HT1080 (cell line): Measurements from ENCODE around the gene PLSCR4. TPM values are rescaled to one million over a fixed set of nuclear protein-coding genes. Genes with fewer than 3 reads are reported as not detected.
A peak's percentile ranks its signal among the peaks of the same experiment; 100 is the strongest.
"Not testable (repeated sequence)": the region's sequence is repeated elsewhere in the genome, so short reads cannot be mapped to it uniquely, and the experiment has no call there.

ENCODE experiments used
- DNase-seq: peaks from one replicate; pipeline ENCODE4 v3.0.0-alpha.2; 2015; ENCODE audit warnings: low read depth
- total RNA-seq: library from RNA; depleted of rRNA; stranded (reverse); fragments of >200 nt; shearing (Covaris generic); gene quantifications from 2 replicates; pipeline ENCODE4 v1.2.3, GENCODE V29; 2014

PLSCR4 gene
- total RNA-seq, 1 experiment from 2014 or later = 2.6 TPM

GRCh38 chr3:146249921-146250320, 984 bp downstream of the PLSCR4 start:
- no peak for DNase-seq

- DNase-seq = no peak
Measured at GRCh38 chr3:146247911-146248310, 3.0 kb downstream of the PLSCR4 start.

GRCh38 chr3:146246526-146246925, 4.4 kb downstream of the PLSCR4 start:
- DNase-seq = no peak

GRCh38 chr3:146243559-146243958, 7.3 kb downstream of the PLSCR4 start:
- DNase-seq = no peak

- DNase-seq = no peak
Measured at GRCh38 chr3:146241523-146242240, 9.2 kb downstream of the PLSCR4 start.

- DNase-seq = no peak
Measured at GRCh38 chr3:146233487-146233886, 17.4 kb downstream of the PLSCR4 start.

- DNase-seq = no peak
Measured at GRCh38 chr3:146227486-146227885, 23.4 kb downstream of the PLSCR4 start.

GRCh38 chr3:146226881-146227280, 24.0 kb downstream of the PLSCR4 start:
- DNase-seq = no peak

GRCh38 chr3:146225458-146225857, 25.4 kb downstream of the PLSCR4 start:
- DNase-seq = not testable (repeated sequence)

GRCh38 chr3:146223401-146224373, 27.2 kb downstream of the PLSCR4 start:
- no peak for DNase-seq

GRCh38 chr3:146222204-146223046, 28.5 kb downstream of the PLSCR4 start:
- peak; percentile 30 for DNase-seq

GRCh38 chr3:146221276-146221675, 29.6 kb downstream of the PLSCR4 start:
- DNase-seq = no peak

- DNase-seq = peak; percentile 26
Measured at GRCh38 chr3:146218880-146219866, 31.7 kb downstream of the PLSCR4 start.

- peak; percentile 55 for DNase-seq
Measured at GRCh38 chr3:146217324-146217723, 33.6 kb downstream of the PLSCR4 start.

GRCh38 chr3:146214493-146214892, 36.4 kb downstream of the PLSCR4 start:
- no peak for DNase-seq

- DNase-seq = no peak
Measured at GRCh38 chr3:146209371-146209770, 41.5 kb downstream of the PLSCR4 start.

GRCh38 chr3:146203776-146204175, 47.1 kb downstream of the PLSCR4 start:
- no peak for DNase-seq

GRCh38 chr3:146200461-146201220, 50.3 kb downstream of the PLSCR4 start:
- no peak for DNase-seq

GRCh38 chr3:146199762-146200161, 51.1 kb downstream of the PLSCR4 start:
- DNase-seq = no peak
